ENCODE data around the gene RAG1.

The RAG1 gene

DNA sequence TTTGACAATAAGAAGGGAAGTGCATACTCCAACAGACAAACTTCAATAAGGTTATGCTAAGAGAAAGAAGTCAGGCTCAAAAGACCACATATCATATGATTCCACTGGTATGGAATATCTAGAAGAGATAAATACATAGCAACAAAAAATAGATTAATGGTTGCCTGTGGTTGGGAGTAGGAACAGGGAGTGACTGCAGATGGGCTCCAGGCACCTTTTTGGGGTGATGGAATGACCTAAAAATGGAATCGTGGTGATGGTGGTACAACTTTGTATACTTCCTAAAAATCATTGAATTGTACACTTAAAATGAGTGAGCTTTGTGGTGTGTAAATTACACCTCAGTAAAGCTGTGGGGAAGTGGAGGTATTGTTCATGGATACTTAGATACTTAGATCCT, 59.2 kb downstream of the RAG1 start:
- in situ Hi-C loops (cut with HindIII; ENCODE audit: low sequenced_read_pairs) = no loop called here

GRCh38 chr11:36627471-36627870, 59.7 kb downstream of the RAG1 start:
- in situ Hi-C loops (cut with HindIII; ENCODE audit: low sequenced_read_pairs) = no loop called here

GRCh38 chr11:36628141-36628540, 60.3 kb downstream of the RAG1 start:
- in situ Hi-C loops (cut with HindIII; ENCODE audit: low sequenced_read_pairs) = no loop called here

DNA sequence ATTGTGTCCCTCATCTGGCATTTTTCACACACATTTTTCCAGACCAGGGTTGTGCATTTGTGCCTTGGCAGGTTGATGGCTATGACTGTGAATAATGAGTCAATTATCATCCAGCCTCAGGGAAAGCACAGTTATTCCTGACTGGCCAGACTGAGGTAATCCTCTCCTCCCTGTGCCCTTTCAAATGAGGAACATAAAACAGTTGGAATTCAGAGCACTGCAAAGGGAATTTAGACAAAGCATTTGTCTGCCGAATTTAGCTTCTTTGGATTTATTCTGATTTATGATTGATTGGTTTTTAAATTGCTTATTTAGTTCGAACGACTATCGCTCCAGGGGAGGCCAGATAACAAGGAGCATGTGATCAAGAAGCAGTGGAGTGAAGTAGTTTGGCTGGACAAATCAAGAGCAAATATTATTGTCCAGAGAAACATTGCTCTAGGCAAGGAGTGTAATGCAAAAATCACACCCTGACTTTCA, 61.0 kb downstream of the RAG1 start:
- in situ Hi-C loops (cut with HindIII; ENCODE audit: low sequenced_read_pairs) = no loop called here
